ENCODE measurements around the gene GMEB2.
"Not testable (repeated sequence)": the region's sequence is repeated elsewhere in the genome, so short reads cannot be mapped to it uniquely, and the experiment has no call there.

Gene GMEB2, protein sequence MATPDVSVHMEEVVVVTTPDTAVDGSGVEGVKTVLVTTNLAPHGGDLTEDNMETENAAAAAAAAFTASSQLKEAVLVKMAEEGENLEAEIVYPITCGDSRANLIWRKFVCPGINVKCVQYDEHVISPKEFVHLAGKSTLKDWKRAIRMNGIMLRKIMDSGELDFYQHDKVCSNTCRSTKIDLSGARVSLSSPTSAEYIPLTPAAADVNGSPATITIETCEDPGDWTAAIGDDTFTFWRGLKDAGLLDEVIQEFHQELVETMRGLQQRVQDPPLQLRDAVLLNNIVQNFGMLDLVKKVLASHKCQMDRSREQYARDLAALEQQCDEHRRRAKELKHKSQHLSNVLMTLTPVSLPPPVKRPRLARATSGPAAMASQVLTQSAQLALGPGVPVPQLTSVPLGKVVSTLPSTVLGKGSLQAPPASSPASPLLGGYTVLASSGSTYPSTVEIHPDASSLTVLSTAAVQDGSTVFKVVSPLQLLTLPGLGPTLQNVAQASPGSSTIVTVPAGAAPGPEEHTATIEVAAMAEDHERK

DNA sequence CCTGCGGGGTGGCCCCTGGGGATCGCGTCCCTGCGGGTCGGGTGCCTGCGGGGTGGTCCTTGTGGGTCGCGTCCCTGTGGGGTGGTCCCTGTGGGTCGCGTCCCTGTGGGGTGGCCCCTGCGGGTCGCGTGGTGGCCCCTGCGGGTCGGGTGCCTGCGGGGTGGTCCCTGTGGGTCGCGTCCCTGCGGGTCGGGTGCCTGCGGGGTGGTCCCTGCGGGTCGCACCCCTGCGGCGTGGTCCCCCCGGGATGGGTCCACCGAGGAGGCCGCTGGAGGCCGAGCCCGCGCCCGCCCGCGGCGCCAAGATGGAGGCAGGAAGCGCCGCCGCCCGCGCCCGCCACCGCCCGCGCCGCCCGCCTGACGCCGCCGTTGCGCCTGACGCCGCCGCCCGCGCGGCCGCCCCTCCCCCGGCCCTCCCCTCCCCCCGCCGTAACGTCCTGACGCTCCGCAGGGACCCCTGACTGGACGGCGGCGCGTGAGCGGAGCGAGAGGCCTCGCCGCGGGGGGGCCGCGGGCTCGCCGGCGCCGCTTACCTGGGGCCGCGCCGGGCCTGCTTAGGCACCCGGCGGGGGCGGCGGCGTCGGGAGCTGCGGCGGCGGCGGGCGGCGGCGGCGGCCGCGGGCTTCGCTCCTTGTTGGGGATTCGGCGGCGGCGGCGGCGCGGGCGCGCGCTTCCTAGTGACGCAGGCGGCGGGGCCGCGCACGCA, at the start of gene GMEB2:
Gene GMEB2 (minus strand): TSS at position 678 of the 705 bp plus-strand sequence. CDS start 7,704 bp downstream, outside the sequence.
- TF ChIP-seq JUND (IDR thresholded peaks at IDR 0.05; ENCODE audit: low read depth): no peak
- in situ Hi-C loops (cut with HindIII; ENCODE audit: low pct_unique_long_range_greater_than_20kb, low sequenced_read_pairs): no loop called here
- DNase-seq (ENCODE audit: low read depth in 1 of 2, low spot score in 1 of 2): peak; percentile 88 to 97

DNA sequence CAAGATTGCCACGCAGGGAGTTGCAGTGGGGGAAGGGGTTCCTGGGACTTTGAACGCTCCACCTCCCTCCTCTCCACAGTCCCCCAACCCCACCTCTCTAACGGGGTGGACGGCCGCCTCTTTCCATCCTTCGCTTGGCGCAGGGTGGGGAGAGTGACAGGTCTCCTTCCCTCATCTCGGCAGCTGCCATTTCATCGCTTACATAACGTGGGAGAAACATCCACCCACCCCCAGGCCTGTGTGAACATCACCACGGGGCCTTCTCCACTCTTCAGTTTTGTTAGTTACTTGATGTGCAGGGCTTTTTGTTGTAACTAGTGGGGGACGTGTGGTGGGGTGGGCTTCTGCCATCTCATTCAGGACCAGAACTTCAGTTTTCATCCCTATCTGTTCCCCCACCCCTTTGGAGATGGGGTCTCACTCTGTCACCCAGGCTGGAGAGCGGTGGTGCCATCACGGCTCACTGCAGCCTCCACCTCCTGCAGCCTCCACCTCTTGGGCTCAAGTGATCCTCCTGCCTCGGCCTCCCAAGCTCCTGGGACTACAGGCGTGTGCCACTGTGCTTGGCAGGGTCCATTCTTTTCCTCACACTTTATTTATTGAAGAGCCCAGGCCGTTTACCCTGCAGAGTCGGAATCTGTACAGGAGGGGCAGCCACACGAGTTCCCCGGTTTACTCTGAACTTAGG, 48.9 kb upstream of the GMEB2 start:
- in situ Hi-C loops (cut with HindIII; ENCODE audit: low pct_unique_long_range_greater_than_20kb, low sequenced_read_pairs): no loop called here
- DNase-seq (ENCODE audit: low read depth in 1 of 2, low spot score in 1 of 2): no peak
- no peak for TF ChIP-seq JUND (IDR thresholded peaks at IDR 0.05; ENCODE audit: low read depth)

DNA sequence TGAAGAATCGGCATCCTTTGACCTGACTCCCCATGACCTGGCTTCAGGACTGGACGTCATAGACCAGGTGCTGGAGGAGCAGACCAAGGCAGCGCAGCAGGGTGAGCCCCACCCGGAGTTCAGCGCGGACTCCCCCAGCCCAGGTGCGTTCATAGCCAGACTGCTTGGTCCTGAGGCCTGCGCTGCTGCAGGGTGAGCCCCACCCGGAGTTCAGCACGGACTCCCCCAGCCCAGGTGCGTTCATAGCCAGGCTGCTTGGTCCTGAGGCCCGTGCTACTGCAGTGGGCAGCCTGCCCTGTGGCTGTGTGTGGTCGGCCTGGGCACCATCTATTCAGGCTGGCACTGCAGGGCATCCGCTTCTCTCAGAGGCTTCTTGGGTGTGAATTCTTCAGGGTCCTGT, 47.0 kb upstream of the GMEB2 start:
- in situ Hi-C loops (cut with HindIII; ENCODE audit: low pct_unique_long_range_greater_than_20kb, low sequenced_read_pairs): no loop called here

GRCh38 chr20:63672666-63673065, 45.8 kb upstream of the GMEB2 start:
- in situ Hi-C loops (cut with HindIII; ENCODE audit: low pct_unique_long_range_greater_than_20kb, low sequenced_read_pairs): no loop called here
- TF ChIP-seq JUND (IDR thresholded peaks at IDR 0.05; ENCODE audit: low read depth): no peak
- DNase-seq (ENCODE audit: low read depth in 1 of 2, low spot score in 1 of 2): no peak

More for the DNA sequence above, 47.0 kb upstream of the GMEB2 start:
- no peak for TF ChIP-seq JUND (IDR thresholded peaks at IDR 0.05; ENCODE audit: low read depth)
- no peak for DNase-seq (ENCODE audit: low read depth in 1 of 2, low spot score in 1 of 2)

DNA sequence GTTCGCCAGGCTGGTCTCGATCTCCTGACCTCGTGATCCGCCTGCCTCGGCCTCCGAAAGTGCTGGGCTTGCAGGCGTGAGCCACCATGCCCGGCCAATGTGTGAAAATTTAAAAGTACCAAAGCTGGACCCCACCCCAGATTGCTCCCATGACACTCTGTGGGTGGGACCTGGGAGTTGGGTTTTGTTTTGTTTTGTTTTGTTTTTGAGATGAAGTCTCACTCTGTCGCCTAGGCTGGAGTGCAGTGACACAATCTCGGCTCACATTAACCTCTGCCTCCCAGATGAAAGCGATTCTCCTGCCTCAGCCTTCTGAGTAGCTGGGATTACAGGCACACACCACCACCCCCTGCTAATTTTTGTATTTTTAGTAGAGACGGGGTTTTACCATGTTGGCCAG, 44.8 kb upstream of the GMEB2 start:
- DNase-seq (ENCODE audit: low read depth in 1 of 2, low spot score in 1 of 2); in situ Hi-C loops (cut with HindIII; ENCODE audit: low pct_unique_long_range_greater_than_20kb, low sequenced_read_pairs): not testable (repeated sequence)

DNA sequence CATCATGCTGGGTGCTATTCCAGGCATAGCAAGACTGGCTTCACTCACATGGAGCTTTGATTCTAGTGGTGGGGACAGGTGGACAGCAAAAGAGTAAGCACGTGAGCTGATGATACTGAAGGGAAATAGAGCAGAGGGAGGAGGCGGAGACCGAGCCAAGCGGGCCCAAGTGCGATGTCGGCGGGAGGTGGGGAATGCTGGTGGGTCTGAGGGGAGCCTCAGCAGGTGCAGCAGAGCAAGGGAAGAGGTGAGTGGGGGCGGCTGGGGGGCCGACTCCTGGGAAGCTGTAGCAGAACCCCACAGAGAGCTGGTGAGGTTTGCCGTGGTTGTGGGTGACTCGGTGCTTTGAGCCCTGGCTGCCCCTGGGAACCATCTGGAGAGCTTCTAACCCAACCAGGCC, 41.5 kb upstream of the GMEB2 start:
- in situ Hi-C loops (cut with HindIII; ENCODE audit: low pct_unique_long_range_greater_than_20kb, low sequenced_read_pairs): no loop called here
- no peak for DNase-seq (ENCODE audit: low read depth in 1 of 2, low spot score in 1 of 2)
- no peak for TF ChIP-seq JUND (IDR thresholded peaks at IDR 0.05; ENCODE audit: low read depth)

- DNase-seq (ENCODE audit: low read depth in 1 of 2, low spot score in 1 of 2): no peak
- TF ChIP-seq JUND (IDR thresholded peaks at IDR 0.05; ENCODE audit: low read depth): no peak
- in situ Hi-C loops (cut with HindIII; ENCODE audit: low pct_unique_long_range_greater_than_20kb, low sequenced_read_pairs): no loop called here
Observed at GRCh38 chr20:63667858-63668257, 41.0 kb upstream of the GMEB2 start.

DNA sequence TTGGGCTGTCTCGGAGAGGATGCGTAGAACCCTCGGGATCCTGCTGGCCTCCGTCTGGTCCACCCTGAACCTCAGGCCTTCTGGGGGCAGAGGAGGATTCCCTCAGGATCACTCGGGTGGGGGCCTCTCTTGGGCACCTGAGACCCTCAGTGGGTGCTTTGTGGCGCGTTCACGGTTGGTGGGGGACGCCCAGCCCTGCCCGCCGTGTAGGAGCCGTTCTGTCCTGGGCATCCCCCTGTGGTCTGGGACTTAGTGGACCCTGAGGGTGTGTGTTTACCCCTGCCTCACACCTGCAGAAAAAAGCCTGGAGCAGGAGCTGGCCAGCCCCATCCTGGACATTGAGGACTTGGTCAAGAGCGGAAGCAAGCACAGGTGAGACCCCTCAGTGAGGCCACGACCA, 38.8 kb upstream of the GMEB2 start:
- in situ Hi-C loops (cut with HindIII; ENCODE audit: low pct_unique_long_range_greater_than_20kb, low sequenced_read_pairs): no loop called here
- no peak for DNase-seq (ENCODE audit: low read depth in 1 of 2, low spot score in 1 of 2)
- no peak for TF ChIP-seq JUND (IDR thresholded peaks at IDR 0.05; ENCODE audit: low read depth)

- no peak for TF ChIP-seq JUND (IDR thresholded peaks at IDR 0.05; ENCODE audit: low read depth)
- no peak for DNase-seq (ENCODE audit: low read depth in 1 of 2, low spot score in 1 of 2)
- in situ Hi-C loops (cut with HindIII; ENCODE audit: low pct_unique_long_range_greater_than_20kb, low sequenced_read_pairs): no loop called here
Observed at GRCh38 chr20:63664861-63665594, 38.1 kb upstream of the GMEB2 start.

- no peak for TF ChIP-seq JUND (IDR thresholded peaks at IDR 0.05; ENCODE audit: low read depth)
- DNase-seq (ENCODE audit: low read depth in 1 of 2, low spot score in 1 of 2): no peak
- in situ Hi-C loops (cut with HindIII; ENCODE audit: low pct_unique_long_range_greater_than_20kb, low sequenced_read_pairs): no loop called here
Observed at GRCh38 chr20:63664143-63664851, 37.4 kb upstream of the GMEB2 start.

DNA sequence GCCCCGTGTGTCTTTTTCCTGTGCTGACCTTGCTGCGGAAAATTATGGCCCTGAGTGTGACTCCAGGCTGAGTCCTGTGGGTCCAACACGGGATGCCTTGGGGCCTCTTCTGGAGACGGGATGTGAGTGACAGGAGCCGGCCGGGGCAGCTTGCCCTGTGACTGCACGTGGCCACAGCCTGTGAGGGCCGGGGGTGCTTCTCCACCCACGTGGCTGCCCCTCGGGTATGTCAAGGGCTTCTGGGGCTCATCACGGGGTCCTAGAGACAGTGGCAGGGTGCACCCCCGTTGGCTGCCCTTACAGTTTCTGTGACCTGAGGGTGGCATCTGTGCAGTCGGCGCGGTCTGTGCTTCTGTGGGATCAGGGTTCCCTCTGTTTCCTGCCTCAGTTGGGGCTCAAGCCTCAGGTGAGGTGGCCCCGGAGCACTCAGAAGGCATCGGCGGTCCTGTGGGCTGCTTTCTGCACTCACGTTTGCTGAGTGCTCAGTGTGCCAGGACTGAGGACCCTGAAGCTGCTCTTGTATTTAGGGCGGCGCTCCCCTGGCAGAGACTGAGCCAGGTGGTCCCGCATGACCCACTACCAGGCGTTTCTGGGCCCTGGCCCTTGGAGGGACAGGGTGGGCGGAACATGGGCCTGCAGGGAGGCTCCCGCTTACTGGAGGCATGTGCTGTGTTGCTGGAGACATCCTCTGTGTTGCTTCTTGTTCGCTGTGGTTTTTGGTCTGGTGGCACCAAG, 36.6 kb upstream of the GMEB2 start:
- in situ Hi-C loops (cut with HindIII; ENCODE audit: low pct_unique_long_range_greater_than_20kb, low sequenced_read_pairs): no loop called here
- DNase-seq (ENCODE audit: low read depth in 1 of 2, low spot score in 1 of 2): no peak
- TF ChIP-seq JUND (IDR thresholded peaks at IDR 0.05; ENCODE audit: low read depth): no peak
